ENCODE results near the gene MGAT5.

Gene MGAT5

DNA sequence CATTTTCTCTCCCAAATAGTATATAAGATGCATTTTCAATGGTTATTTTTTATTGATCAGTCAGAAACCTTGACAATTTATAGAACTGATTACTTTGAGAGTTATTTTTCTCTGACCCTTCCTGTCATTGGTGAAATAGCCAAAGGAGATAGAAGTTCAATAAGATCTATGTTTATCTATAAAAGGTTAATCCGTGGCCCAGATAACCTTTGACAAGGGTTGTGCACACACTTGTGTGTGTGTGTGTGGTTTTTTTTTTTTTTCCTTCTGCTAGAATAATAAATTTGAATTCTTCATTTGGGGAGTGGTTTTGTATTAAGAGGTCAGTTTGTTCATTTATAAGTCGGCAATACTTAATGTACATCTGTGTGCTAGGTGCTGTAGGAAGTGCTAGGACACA lies 160.0 kb downstream of the MGAT5 start:
- no peak for DNase-seq
- in situ Hi-C loops (cut with HindIII; ENCODE audit: low pct_ligation_motif_present, low sequenced_read_pairs): no loop called here
- Histone ChIP-seq H3K27me3 (replicated peaks) (no peaks in the 10 kb centered on the region), H3K36me3 (replicated peaks) (no peaks in the 10 kb centered on the region), H3K27ac (no peak overlapping the region), H3K4me3 (ENCODE audit: low read depth, low read length) (no peak overlapping the region)
- TF ChIP-seq, protein P1, sequence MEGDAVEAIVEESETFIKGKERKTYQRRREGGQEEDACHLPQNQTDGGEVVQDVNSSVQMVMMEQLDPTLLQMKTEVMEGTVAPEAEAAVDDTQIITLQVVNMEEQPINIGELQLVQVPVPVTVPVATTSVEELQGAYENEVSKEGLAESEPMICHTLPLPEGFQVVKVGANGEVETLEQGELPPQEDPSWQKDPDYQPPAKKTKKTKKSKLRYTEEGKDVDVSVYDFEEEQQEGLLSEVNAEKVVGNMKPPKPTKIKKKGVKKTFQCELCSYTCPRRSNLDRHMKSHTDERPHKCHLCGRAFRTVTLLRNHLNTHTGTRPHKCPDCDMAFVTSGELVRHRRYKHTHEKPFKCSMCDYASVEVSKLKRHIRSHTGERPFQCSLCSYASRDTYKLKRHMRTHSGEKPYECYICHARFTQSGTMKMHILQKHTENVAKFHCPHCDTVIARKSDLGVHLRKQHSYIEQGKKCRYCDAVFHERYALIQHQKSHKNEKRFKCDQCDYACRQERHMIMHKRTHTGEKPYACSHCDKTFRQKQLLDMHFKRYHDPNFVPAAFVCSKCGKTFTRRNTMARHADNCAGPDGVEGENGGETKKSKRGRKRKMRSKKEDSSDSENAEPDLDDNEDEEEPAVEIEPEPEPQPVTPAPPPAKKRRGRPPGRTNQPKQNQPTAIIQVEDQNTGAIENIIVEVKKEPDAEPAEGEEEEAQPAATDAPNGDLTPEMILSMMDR (IDR thresholded peaks at IDR 0.05; ENCODE audit: low read depth, low read length, missing control alignments): no peak

DNA sequence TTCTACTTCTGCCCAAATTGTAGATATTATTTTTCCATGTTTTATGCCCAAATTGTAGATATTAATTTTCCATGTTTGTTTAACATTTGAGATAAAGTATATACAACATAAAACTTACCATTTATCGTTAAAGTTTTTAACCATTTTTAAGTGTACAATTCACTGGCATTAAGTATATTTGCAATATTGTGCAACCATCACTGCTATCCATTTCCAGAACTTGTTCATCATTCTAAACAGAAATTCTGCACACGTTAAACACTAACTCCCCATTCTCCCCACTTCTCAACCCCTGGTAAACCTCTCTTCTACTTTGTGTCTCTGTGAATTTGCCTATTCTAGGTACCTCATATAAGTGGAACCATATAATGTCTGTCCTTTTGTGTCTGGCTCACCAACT lies 162.1 kb downstream of the MGAT5 start:
- DNase-seq: no peak
- TF ChIP-seq, protein P1 (IDR thresholded peaks at IDR 0.05; ENCODE audit: low read depth, low read length, missing control alignments): no peak
- in situ Hi-C loops (cut with HindIII; ENCODE audit: low pct_ligation_motif_present, low sequenced_read_pairs): no loop called here
- Histone ChIP-seq H3K4me3 (ENCODE audit: low read depth, low read length) (no peak overlapping the region), H3K27me3 (replicated peaks) (no peaks in the 10 kb centered on the region), H3K27ac (no peak overlapping the region), H3K36me3 (replicated peaks) (no peaks in the 10 kb centered on the region)

DNA sequence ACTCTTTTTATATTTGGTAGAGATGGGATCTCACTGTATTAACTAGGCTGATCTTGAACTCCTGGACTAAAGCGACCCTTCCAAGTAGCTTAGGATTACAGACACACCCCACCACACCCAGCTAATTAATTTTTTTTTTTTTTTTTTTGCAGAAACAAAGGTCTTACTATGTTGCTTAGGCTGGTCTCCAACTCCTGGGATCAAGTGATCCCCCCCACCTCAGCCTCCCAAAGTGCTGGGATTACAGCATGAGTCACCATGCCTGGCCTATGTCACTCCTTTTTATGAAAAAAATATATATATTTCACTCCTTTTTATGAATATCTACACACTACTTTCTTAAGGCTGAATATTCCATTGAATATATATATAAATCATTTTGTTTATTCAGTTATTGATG lies 162.8 kb downstream of the MGAT5 start:
- Histone ChIP-seq H3K27ac (no peak overlapping the region), H3K4me3 (ENCODE audit: low read depth, low read length) (no peak overlapping the region), H3K27me3 (replicated peaks) (no peaks in the 10 kb centered on the region), H3K36me3 (replicated peaks) (no peaks in the 10 kb centered on the region)
- no peak for DNase-seq
- TF ChIP-seq, protein P1 (IDR thresholded peaks at IDR 0.05; ENCODE audit: low read depth, low read length, missing control alignments): no peak
- in situ Hi-C loops (cut with HindIII; ENCODE audit: low pct_ligation_motif_present, low sequenced_read_pairs): no loop called here

DNA sequence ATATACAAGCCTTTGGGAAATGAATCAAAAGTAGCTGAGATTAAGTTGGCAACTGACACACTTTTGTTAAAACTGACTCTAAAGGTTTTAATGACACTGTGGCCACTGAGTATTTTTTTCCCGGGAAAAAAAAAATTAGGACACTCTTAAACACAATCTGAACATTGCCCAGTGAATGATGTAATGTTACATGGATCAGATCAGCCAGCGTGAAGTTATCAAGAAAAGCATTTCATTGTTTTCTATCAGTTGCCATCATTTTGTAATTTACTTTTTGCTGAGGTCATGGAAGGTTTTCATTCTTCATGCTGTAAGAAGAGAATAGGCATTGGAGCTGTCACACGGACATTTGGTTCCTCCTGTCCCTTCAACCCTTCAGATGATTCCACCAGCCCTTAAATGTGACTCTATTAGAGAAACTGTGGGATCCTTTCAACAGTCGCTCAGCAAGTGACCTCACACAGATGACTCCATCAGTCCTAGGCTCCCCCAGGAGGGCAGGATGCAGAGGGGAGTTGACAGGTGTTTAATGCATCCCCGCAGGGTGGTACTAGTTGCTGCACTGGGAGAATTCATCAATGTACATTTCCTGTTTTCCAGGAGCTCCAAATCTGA lies 164.2 kb downstream of the MGAT5 start:
- in situ Hi-C loops (cut with HindIII; ENCODE audit: low pct_ligation_motif_present, low sequenced_read_pairs): no loop called here
- H3K36me3 ChIP-seq (replicated peaks): no peaks in the 10 kb centered on the region
- TF ChIP-seq, protein P1 (IDR thresholded peaks at IDR 0.05; ENCODE audit: low read depth, low read length, missing control alignments): no peak

DNA sequence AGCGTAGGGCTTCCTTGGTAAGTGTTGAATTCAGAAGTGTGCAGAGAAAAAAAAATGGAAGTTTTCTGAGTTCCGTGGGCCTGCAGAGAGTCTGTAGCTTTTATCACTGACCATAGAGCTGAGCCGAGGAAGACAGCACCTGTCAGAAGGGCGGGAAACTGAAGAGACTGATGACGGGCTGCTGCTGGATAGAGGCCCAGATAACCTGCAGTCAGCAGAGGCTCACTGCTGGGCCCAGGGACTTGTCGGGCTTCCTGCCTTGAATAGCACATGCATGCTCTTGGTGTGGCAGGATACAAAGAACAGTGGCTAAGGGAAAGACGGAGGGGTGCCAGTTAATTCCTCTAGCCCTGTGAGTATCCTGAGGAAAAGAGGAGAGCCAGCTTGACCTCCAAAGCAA lies 166.4 kb downstream of the MGAT5 start:
- no peak for DNase-seq
- no peak overlapping the region for H3K27ac ChIP-seq
- H3K27me3 ChIP-seq (replicated peaks): no peaks in the 10 kb centered on the region
- no peak overlapping the region for H3K4me3 ChIP-seq (ENCODE audit: low read depth, low read length)
- in situ Hi-C loops (cut with HindIII; ENCODE audit: low pct_ligation_motif_present, low sequenced_read_pairs): no loop called here
- H3K36me3 ChIP-seq (replicated peaks): no peaks in the 10 kb centered on the region
- TF ChIP-seq, protein P1 (IDR thresholded peaks at IDR 0.05; ENCODE audit: low read depth, low read length, missing control alignments): no peak

More for the DNA sequence above, 164.2 kb downstream of the MGAT5 start:
- Histone ChIP-seq H3K4me3 (ENCODE audit: low read depth, low read length) (no peak overlapping the region), H3K27me3 (replicated peaks) (no peaks in the 10 kb centered on the region), H3K27ac (no peak overlapping the region)
- no peak for DNase-seq

DNA sequence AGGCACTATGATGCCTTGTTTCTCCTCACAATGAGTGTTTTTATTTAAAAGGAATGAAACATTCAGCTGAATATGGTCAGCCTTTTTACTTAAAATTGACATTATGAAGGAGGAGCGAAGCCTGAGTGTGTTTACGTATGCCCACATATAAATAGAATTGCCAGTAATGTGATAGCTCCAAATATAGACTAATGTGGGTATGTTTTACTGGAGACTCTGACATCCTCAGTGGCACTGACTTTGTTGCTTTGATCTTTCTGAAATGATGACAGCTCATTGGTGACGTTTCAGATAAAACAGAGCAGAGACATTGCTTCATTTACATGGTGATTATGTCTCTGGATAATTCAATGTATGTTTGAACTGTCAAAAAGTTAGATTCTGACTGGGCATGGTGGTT lies 167.0 kb downstream of the MGAT5 start:
- Histone ChIP-seq H3K4me3 (ENCODE audit: low read depth, low read length) (no peak overlapping the region), H3K27me3 (replicated peaks) (no peaks in the 10 kb centered on the region), H3K36me3 (replicated peaks) (no peaks in the 10 kb centered on the region), H3K27ac (no peak overlapping the region)
- DNase-seq: no peak
- in situ Hi-C loops (cut with HindIII; ENCODE audit: low pct_ligation_motif_present, low sequenced_read_pairs): no loop called here
- TF ChIP-seq, protein P1 (IDR thresholded peaks at IDR 0.05; ENCODE audit: low read depth, low read length, missing control alignments): no peak

Measured in brain microvascular endothelial cell (primary cell).